8988T (cell line): ENCODE results near the gene PTPN13.
"Not testable (repeated sequence)": the region's sequence is repeated elsewhere in the genome, so short reads cannot be mapped to it uniquely, and the experiment has no call there.

Source experiments
- DNase-seq: peaks from one replicate; pipeline ENCODE4 v3.0.0; 2011

The PTPN13 gene

GRCh38 chr4:86718152-86718551 lies 124.0 kb downstream of the PTPN13 start:
- DNase-seq, result no peak

- DNase-seq, result not testable (repeated sequence)
Observed at GRCh38 chr4:86719149-86719548, 125.0 kb downstream of the PTPN13 start.

GRCh38 chr4:86720508-86721068 lies 126.5 kb downstream of the PTPN13 start:
- DNase-seq, result no peak

GRCh38 chr4:86721412-86721811 lies 127.3 kb downstream of the PTPN13 start:
- DNase-seq, result no peak

- no peak for DNase-seq
Observed at GRCh38 chr4:86730310-86730709, 136.2 kb downstream of the PTPN13 start.

GRCh38 chr4:86737244-86737643 lies 143.1 kb downstream of the PTPN13 start:
- no peak for DNase-seq

GRCh38 chr4:86741846-86742245 lies 147.7 kb downstream of the PTPN13 start:
- DNase-seq, result no peak

- DNase-seq, result no peak
Observed at GRCh38 chr4:86744570-86744969, 150.5 kb downstream of the PTPN13 start.

GRCh38 chr4:86749121-86749520 lies 155.0 kb downstream of the PTPN13 start:
- DNase-seq, result no peak

- no peak for DNase-seq
Observed at GRCh38 chr4:86755388-86755787, 161.3 kb downstream of the PTPN13 start.

GRCh38 chr4:86757468-86757867 lies 163.4 kb downstream of the PTPN13 start:
- DNase-seq, result no peak

- DNase-seq, result no peak
Observed at GRCh38 chr4:86759298-86759697, 165.2 kb downstream of the PTPN13 start.

GRCh38 chr4:86762649-86763048 lies 168.5 kb downstream of the PTPN13 start:
- no peak for DNase-seq

GRCh38 chr4:86769794-86770193 lies 175.7 kb downstream of the PTPN13 start:
- no peak for DNase-seq

GRCh38 chr4:86771141-86771540 lies 177.0 kb downstream of the PTPN13 start:
- DNase-seq, result no peak

- DNase-seq, result no peak
Observed at GRCh38 chr4:86775061-86775460, 180.9 kb downstream of the PTPN13 start.

GRCh38 chr4:86778175-86778574 lies 184.1 kb downstream of the PTPN13 start:
- DNase-seq, result no peak

- DNase-seq, result no peak
Observed at GRCh38 chr4:86788826-86789225, 194.7 kb downstream of the PTPN13 start.

GRCh38 chr4:86791126-86791525 lies 197.0 kb downstream of the PTPN13 start:
- no peak for DNase-seq

GRCh38 chr4:86809809-86810208 lies 215.7 kb downstream of the PTPN13 start:
- no peak for DNase-seq

GRCh38 chr4:86810847-86811246 lies 216.7 kb downstream of the PTPN13 start:
- DNase-seq, result no peak

GRCh38 chr4:86815653-86816052 lies 221.5 kb downstream of the PTPN13 start:
- DNase-seq, result no peak

GRCh38 chr4:86816501-86817273 lies 222.6 kb downstream of the PTPN13 start:
- no peak for DNase-seq

- no peak for DNase-seq
Observed at GRCh38 chr4:86818211-86818610, 224.1 kb downstream of the PTPN13 start.

- DNase-seq, result no peak
Observed at GRCh38 chr4:86818841-86819240, 224.7 kb downstream of the PTPN13 start.
